NCI-H2107 (cell line): ENCODE results near the gene PRM2.

ENCODE experiments used
- DNase-seq: peaks from one replicate; lab custom pipeline; 2025; lab: John Stamatoyannopoulos, UW

PRM2 gene

GRCh38 chr16:11225677-11226549 lies 50.4 kb downstream of the PRM2 start:
- no peak for DNase-seq
